ENCODE results near the gene ODAPH.

ODAPH gene

DNA sequence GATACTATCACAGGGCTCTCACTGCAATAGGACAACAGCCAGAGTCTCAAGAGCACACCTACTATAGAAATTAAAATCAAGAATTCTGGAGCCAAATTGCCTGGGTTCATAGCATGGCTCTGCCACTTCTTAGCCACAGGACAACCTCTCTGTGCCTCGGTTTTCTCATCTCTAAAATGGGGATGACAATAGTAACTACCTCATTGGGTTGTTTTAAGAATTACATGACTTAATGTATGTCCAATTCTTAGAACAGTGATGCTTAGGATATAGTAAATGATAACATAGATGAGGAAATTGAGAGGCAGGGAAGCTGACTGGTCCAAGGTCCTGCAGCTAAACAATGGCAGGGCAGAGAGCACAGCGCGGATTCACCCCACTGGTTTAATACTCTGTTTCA lies 11.0 kb upstream of the ODAPH start:
- DNase-seq (ENCODE audit: low read depth, low spot score) = no peak

DNA sequence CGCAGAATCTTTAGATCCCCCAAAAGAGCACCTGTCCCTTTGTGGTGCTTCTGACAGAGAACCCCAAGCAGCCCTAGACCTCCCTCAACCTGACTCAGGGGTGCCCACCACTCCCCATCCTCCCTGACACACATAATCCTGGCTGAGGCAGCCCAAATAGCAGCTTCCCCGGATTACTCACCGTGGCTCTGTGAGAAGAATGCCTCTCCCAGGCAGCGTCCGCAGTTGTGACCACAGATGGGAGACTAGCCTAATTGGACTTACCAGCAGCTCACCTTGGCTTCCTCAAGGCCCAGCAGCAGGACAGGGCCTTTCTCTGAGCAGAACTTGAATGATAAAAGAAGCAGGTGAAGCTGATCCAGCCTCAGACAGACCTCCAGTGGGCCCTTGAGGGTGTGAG lies 10.3 kb upstream of the ODAPH start:
- DNase-seq (ENCODE audit: low read depth, low spot score) = no peak

DNA sequence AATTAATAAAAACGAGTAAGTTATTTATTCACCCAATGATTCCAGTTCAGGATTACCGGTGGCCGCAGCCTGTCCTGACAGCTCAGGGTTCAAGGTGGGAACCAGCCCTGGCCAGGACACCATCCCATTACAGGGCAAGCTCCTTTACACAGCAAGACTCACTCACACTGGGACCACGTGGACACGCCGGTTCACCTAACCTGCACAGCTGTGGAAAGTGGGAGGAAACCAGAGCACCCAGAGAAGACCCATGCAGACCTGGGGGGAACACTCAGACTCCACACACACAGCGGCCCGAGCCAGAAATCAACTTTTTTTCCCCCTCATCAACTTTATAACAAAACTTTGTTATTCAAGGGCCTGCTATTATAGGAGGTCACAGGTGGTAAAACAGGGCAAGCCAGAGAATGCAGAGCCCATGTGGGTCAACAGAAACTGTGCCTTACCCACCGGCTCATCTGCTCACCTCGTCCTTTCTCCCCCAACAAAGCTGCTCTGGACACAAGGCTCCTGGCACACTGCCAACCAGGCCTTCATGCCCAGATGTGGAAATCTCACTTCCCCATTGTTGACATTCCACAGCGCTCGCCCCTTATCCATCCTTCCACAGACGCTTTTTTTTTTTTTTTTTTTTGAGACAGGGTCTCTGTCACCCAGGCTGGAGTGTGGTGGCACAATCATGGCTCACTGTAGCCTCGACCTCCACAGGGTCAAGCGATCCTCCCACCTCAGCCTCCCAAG lies 8.0 kb upstream of the ODAPH start:
- DNase-seq (ENCODE audit: low read depth, low spot score) = no peak

DNA sequence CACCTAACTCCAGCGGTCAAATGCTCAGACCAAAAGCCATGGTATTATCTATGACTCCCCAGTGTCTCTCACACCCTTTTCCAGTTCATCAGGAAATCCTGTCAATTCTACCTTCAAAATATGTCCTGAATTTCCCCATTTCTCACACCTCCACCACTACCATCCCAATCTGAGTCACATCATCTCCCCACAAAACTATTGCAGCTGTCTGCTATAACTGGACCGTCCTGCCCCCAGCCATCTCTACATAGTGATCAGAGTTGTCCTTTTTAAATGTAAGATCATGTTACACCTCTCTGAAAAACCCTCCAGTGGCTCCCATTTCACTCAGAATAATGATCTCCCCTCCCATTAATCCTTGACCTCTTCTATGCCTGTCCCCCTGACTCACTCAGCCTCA lies 6.8 kb upstream of the ODAPH start:
- no peak for DNase-seq (ENCODE audit: low read depth, low spot score)

DNA sequence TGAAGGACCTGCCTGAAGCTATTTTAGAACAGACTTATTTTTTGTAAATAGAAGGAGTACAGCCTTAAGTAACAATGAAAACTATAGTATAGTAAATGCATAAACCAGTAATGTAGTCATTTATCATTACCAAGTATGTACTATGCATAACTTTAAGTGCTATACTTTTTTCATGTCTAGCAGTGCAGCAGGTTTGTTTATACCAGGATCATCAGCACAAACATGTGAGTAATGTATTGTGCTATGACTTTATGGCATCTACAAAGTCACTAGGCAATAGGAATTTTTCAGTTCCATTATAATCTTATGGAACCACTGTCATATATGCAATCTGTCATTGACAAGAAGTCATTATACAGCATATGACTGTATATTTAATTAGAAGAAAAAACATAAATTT lies 3.4 kb upstream of the ODAPH start:
- no peak for DNase-seq (ENCODE audit: low read depth, low spot score)

DNA sequence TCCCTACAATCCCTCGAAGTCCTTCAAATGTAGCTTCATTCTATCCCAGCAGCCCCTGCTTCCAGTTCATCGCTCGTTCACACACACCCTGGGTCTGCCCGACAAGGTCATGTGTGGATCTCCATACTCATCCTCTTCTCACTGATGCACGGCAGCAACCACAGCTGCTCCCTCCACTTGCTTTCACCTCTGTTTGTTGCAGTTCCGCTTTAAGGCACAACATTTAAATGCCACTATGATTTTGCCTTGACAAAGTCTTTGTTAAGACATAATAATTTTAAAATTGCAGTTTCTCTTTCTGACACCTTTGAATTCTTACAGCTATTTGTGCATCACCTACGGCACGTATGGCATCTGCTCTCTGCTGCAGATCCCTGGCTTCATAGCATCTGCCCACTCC lies 1.8 kb downstream of the ODAPH start:
- no peak for DNase-seq (ENCODE audit: low read depth, low spot score)

DNA sequence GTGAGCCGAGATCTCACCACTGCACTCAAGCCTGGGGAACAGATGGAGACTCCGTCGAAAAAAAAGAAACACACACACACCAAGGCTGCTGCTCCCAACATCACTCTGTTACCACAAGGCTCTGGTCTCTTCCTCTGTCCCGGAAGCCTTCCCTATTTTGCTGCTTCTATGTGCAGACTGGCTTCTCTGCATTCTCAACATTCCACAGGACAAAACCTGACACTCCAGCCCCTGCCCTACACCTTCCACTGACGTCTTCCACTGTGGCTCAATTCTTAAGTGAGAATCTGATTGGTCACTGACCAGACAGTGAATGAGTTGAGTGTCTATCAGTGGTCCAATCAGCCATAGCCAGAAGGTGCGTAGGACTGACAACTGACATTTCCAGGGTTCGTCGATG lies 5.9 kb downstream of the ODAPH start:
- DNase-seq (ENCODE audit: low read depth, low spot score) = no peak

DNA sequence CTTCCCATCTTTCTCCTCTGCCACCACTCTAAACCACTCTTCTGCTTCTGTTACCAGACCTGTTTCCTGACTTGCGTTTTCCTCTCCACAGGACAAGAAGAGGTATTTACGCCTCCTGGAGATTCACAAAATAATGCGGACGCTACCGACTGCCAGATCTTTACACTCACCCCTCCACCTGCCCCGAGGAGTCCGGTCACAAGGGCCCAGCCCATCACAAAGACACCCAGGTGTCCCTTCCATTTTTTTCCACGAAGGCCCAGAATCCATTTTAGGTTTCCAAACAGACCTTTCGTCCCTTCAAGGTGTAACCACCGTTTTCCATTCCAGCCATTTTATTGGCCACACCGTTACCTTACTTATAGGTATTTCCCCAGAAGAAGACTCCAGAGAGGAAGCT lies 8.2 kb downstream of the ODAPH start:
- no peak for DNase-seq (ENCODE audit: low read depth, low spot score)

DNA sequence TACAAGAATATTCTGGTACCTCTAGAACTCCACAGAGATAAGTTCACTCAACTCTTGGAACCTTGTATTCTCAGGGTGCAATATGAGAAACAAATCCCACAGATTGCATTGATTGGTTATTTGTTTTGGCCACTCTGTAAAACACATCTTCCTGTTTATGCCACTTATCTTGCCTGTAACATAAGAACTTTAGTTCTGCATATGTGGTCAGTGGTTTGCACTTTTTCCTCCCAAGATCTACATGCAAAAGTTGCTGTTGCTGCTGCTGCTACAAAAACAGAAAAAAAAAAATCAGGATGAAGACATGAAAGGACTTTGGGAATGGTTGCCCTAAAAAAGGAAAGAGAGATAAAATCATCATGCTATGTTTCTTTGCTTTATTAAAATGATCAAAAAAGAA lies 9.6 kb downstream of the ODAPH start:
- DNase-seq (ENCODE audit: low read depth, low spot score) = no peak

DNA sequence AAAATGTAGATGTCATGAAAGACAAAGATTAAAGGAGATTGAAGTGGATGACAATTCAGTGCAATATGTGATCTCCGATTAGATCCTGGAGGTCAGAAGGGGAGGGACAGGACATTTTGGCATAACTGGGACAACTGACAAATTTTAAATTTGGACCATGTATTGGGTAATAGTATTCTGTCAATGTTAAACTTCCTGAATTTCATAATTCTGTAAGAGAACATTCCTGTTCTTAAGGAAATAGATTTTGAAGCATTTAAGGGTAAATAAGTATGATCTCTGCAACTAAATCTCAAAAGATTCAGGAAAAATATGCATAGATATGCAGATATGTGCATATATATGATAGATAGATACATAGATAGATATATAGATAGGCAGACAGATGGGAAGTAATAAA lies 11.0 kb downstream of the ODAPH start:
- no peak for DNase-seq (ENCODE audit: low read depth, low spot score)

DNA sequence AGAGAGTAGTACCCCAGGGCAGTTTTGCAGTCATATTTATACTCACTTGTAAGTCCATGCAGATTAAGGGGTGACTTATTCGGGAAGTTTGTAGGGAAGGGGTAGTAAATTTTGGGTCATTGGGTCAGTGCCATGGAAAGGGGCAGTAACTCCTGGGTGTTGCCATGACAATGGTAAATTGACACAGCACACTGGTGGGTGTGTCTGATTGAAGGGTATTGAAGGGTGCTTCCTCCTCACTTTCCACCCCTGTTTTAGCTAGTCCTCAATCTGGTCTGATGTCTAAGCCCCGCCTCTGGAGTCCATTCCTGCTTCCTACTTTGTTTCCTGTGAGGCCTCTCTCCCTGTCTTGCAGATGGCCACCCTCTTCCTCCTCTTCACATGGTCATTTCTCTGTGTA lies 11.9 kb downstream of the ODAPH start:
- DNase-seq (ENCODE audit: low read depth, low spot score) = no peak

DNA sequence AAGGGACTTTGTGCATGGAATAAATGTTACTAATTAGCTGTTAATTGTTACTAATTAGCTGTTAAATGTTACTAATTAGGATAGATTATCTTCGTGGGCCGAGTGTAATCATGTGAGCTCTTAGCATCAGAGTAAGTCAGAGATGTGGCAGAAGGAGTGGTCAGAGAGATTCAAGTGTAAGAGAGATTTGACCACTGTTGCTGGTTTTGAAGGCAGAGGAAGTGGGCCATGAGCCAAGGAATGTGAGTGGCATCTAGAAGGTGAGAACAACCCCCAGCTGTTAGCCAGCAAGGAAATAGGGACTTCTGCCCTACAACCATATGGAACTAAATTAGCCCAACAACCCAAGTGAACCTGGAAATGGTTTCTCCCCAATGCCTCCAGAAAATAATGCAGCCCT lies 28.2 kb downstream of the ODAPH start:
- DNase-seq (ENCODE audit: low read depth, low spot score) = no peak

DNA sequence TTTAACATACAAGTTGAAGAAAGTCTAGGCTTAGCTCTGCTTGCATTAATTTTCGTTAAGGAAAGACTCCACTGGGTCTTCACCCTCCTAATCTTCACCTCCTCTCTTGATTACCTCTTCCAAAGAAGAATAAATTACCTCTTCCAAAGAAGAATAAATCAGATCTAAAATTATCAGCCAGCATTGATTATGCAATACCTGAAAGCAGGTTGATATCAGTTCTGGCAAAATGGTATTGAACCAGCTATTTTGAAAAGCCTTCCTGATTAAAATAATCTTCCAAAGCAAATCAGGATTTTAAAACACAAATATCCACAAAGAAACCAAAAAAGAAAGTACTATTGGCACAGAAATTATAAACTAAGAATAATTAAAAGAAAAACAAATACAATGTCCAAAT lies 37.5 kb downstream of the ODAPH start:
- DNase-seq (ENCODE audit: low read depth, low spot score) = no peak

DNA sequence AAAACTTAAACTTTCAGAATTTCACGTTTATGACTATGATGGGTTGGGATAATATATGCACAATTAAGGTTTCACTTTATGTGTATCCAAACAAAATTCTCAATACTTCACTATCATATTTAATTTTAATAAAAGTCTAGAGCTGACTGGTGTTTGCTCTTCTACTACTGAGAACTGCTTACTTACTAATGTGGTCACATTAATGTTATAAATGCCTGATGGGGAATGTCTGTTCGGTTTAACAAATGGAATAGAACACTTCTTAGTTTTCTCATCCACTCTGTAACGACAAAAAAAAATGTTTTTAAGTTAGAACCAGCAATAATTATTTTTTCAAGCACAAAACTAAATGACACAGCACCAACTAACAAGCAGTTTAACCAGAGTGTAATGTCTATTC lies 40.2 kb downstream of the ODAPH start:
- no peak for DNase-seq (ENCODE audit: low read depth, low spot score)

DNA sequence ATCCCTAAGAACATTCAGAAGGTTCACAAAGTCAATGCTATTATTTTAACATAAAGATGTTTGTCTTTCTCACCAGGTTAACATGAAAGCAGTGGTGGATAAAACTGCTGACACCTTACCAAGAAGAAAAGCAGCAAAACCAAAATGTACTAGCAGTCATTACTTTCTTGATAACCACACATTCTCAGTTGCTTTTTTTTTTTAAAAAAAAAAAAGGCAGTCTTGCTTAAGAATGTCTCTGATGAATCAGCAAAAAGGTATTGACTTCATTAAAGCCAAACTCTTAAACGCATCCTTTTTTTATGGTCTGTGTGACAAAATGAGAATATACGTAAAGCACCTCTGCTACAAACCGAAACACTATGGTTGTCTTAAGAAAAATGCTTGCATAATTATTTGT lies 42.5 kb downstream of the ODAPH start:
- DNase-seq (ENCODE audit: low read depth, low spot score) = no peak

DNA sequence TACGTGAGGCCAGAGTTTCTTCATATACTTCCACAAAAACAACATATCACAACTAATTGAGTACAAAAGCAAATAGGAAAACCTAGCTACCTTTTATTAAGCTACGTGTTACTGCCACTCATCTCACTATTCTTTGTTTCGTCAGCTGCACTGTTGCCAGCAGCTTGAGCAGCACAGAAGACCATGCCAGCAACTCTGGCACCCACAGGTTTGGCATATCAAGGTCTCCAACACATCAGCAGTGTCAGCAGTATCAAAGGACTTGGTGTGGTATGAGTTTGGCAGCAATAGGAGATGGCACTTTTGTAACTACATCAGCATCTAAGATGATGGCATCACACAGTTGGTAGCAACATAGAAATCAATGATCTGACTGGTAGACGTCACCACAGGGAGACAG lies 43.8 kb downstream of the ODAPH start:
- no peak for DNase-seq (ENCODE audit: low read depth, low spot score)

DNA sequence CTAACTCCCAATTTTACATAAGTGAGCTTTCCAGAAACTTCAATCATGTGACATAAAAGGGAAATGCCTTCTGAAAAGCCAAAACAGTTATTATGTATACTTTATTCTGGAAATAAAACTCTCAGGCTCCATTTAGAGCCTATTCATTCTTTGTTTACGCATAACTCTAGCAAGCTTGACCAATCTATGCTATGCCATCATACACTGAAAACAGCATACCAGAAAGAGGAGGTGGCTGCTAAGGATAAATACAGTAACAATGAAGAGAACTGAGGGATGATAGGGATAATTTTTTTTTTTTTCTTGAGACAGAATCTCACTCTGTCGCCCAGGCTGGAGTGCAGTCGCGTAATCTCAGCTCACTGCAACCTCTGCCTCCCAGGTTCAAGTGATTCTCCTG lies 50.1 kb downstream of the ODAPH start:
- no peak for DNase-seq (ENCODE audit: low read depth, low spot score)

DNA sequence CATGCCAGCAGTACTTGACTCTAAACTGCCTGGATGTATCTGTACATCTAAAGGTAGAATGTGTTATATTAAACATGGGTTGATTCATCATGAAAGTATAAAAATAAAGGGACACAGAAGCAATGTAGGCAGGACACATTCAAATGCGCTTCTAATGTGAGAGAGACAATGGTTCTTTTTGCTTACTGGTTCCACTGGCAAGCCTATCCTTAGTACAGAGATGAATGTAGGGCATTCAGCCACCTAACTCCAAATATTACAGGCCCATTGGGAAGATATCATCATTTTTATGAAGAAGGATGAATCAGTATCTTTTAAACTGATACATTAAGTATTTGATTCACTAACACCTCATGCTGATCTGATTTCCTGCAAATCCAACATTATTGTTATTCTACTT lies 56.4 kb downstream of the ODAPH start:
- no peak for DNase-seq (ENCODE audit: low read depth, low spot score)

All from brain pericyte (primary cell).